ENCODE measurements around the gene CLCN4. TPM values are rescaled to one million over a fixed set of nuclear protein-coding genes. Genes with fewer than 3 reads are reported as not detected.

CLCN4 gene
- total RNA-seq, 1 donor from 2014 or later = 13.8 TPM

- H3K9me3 ChIP-seq = no peaks in the 10 kb centered on the region
- intact Hi-C loops (cut with DNase I) = no loop called here
- ATAC-seq = no peak
- H3K4me1 ChIP-seq = no peaks in the 10 kb centered on the region
- no peak for DNase-seq
- H3K27me3 ChIP-seq (ENCODE audit: low read depth) = no peaks in the 10 kb centered on the region
- no peak for TF ChIP-seq CTCF (IDR thresholded peaks at IDR 0.05)
- H3K36me3 ChIP-seq = peaks cover 8% of the 10 kb centered on the region
- no peak overlapping the region for H3K27ac ChIP-seq
- H3K4me3 ChIP-seq = no peak overlapping the region
Observed at GRCh38 chrX:10217198-10217597, 60.4 kb downstream of the CLCN4 start.

GRCh38 chrX:10221651-10222050, 64.9 kb downstream of the CLCN4 start:
- intact Hi-C loops (cut with DNase I) = no loop called here
- H3K4me3 ChIP-seq = no peak overlapping the region
- no peak overlapping the region for H3K27ac ChIP-seq
- no peak for ATAC-seq
- H3K9me3 ChIP-seq = no peaks in the 10 kb centered on the region
- no peaks in the 10 kb centered on the region for H3K27me3 ChIP-seq (ENCODE audit: low read depth)
- no peaks in the 10 kb centered on the region for H3K4me1 ChIP-seq
- TF ChIP-seq CTCF (IDR thresholded peaks at IDR 0.05) = no peak
- no peak for DNase-seq
- peaks cover 4% of the 10 kb centered on the region for H3K36me3 ChIP-seq

- TF ChIP-seq CTCF (IDR thresholded peaks at IDR 0.05) = no peak
- H3K4me3 ChIP-seq = no peak overlapping the region
- intact Hi-C loops (cut with DNase I) = no loop called here
- no peak for DNase-seq
- no peaks in the 10 kb centered on the region for H3K27me3 ChIP-seq (ENCODE audit: low read depth)
- H3K4me1 ChIP-seq = no peaks in the 10 kb centered on the region
- no peaks in the 10 kb centered on the region for H3K9me3 ChIP-seq
- no peak for ATAC-seq
- peaks cover 4% of the 10 kb centered on the region for H3K36me3 ChIP-seq
- H3K27ac ChIP-seq = no peak overlapping the region
Observed at GRCh38 chrX:10223276-10223675, 66.5 kb downstream of the CLCN4 start.

- DNase-seq (no peak), ATAC-seq (no peak)
- no peak for TF ChIP-seq CTCF (IDR thresholded peaks at IDR 0.05)
- Histone ChIP-seq H3K36me3 (peaks cover 4% of the 10 kb centered on the region), H3K27me3 (ENCODE audit: low read depth) (no peaks in the 10 kb centered on the region), H3K27ac (no peak overlapping the region), H3K9me3 (no peaks in the 10 kb centered on the region), H3K4me3 (no peak overlapping the region), H3K4me1 (no peaks in the 10 kb centered on the region)
- intact Hi-C loops (cut with DNase I) = no loop called here
Observed at GRCh38 chrX:10223781-10224180, 67.0 kb downstream of the CLCN4 start.

- ATAC-seq = no peak
- Histone ChIP-seq H3K4me1 (no peaks in the 10 kb centered on the region), H3K4me3 (no peak overlapping the region), H3K9me3 (no peaks in the 10 kb centered on the region), H3K27me3 (ENCODE audit: low read depth) (no peaks in the 10 kb centered on the region), H3K27ac (no peak overlapping the region), H3K36me3 (no peaks in the 10 kb centered on the region)
- TF ChIP-seq CTCF (IDR thresholded peaks at IDR 0.05) = no peak
- intact Hi-C loops (cut with DNase I) = no loop called here
- no peak for DNase-seq
Observed at GRCh38 chrX:10230222-10230621, 73.4 kb downstream of the CLCN4 start.

- Histone ChIP-seq H3K27ac (no peak overlapping the region), H3K27me3 (ENCODE audit: low read depth) (no peaks in the 10 kb centered on the region), H3K4me3 (no peak overlapping the region), H3K36me3 (no peaks in the 10 kb centered on the region), H3K4me1 (no peaks in the 10 kb centered on the region), H3K9me3 (no peaks in the 10 kb centered on the region)
- no peak for DNase-seq
- no peak for TF ChIP-seq CTCF (IDR thresholded peaks at IDR 0.05)
- intact Hi-C loops (cut with DNase I) = no loop called here
- no peak for ATAC-seq
Observed at GRCh38 chrX:10231461-10231860, 74.7 kb downstream of the CLCN4 start.

All from lower lobe of right lung (tissue), 2 donors.